Bronchial epithelial cell (primary cell): ENCODE measurements around the gene RNF181. TPM values are rescaled to one million over a fixed set of nuclear protein-coding genes. Genes with fewer than 3 reads are reported as not detected.
A peak's percentile ranks its signal among the peaks of the same experiment; 100 is the strongest.

Experiments used
- DNase-seq: peaks from one replicate; pipeline ENCODE4 v3.0.0-alpha.2; 2010; ENCODE audit warnings: low read depth
- FAIRE-seq: peaks from 2 replicates; lab custom pipeline; 2011; peaks lifted over from hg19 to GRCh38; lab: Jason Lieb, UNC
- H3K27me3 ChIP-seq: 2 replicates; pipeline ENCODE4 v1.5.1; 2011; ENCODE audit warnings: low read length; ENCODE audit not compliant: control insufficient read depth, insufficient read depth
- H3K36me3 ChIP-seq: 2 replicates; pipeline ENCODE4 v1.5.1; 2011; ENCODE audit warnings: low read length; ENCODE audit not compliant: control insufficient read depth, insufficient read depth
- H3K4me3 ChIP-seq: 2 replicates; pipeline ENCODE4 v1.5.1; 2011; ENCODE audit warnings: mild to moderate bottlenecking, low read depth, low read length, control low read depth
- total RNA-seq: library from RNA; depleted of rRNA; stranded (reverse); fragments of >200 nt; gene quantifications from 2 replicates; pipeline ENCODE4 v1.2.1, GENCODE V29; 2014
- TF ChIP-seq, protein P1 (sequence below): IDR thresholded peaks from 2 replicates; pipeline ENCODE4 v1.5.1; 2011; ENCODE audit warnings: mild to moderate bottlenecking, moderate library complexity, low read length, control low read depth, inconsistent platforms; ENCODE audit not compliant: insufficient read depth, severe bottlenecking

RNF181 gene
- total RNA-seq, 1 donor from 2014 or later: 240 TPM

DNA sequence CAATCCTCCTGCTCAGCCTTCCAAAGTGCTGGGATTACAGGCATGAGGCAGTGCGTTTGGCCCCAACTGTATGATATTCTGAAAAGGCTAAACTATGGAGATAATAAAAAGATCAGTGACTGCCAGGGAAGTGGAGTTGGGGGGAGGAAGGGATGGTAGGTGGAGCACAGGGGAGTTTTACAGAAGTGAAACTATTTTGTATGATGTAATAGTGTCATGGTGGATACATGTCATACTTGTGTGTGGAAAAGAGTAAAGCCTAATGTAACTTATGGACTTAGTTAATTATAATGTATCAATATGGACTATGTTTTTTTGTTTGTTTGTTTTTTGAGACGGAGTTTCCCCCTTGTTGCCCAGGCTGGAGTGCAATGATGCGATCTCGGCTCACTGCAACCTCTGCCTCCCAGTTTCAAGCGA, 31.4 kb upstream of the RNF181 start:
- Histone ChIP-seq H3K4me3 (no peak overlapping the region), H3K36me3 (no peaks in the 10 kb centered on the region), H3K27me3 (no peaks in the 10 kb centered on the region)
- TF ChIP-seq, protein P1, sequence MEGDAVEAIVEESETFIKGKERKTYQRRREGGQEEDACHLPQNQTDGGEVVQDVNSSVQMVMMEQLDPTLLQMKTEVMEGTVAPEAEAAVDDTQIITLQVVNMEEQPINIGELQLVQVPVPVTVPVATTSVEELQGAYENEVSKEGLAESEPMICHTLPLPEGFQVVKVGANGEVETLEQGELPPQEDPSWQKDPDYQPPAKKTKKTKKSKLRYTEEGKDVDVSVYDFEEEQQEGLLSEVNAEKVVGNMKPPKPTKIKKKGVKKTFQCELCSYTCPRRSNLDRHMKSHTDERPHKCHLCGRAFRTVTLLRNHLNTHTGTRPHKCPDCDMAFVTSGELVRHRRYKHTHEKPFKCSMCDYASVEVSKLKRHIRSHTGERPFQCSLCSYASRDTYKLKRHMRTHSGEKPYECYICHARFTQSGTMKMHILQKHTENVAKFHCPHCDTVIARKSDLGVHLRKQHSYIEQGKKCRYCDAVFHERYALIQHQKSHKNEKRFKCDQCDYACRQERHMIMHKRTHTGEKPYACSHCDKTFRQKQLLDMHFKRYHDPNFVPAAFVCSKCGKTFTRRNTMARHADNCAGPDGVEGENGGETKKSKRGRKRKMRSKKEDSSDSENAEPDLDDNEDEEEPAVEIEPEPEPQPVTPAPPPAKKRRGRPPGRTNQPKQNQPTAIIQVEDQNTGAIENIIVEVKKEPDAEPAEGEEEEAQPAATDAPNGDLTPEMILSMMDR: no peak
- DNase-seq (no peak), FAIRE-seq (no peak)

DNA sequence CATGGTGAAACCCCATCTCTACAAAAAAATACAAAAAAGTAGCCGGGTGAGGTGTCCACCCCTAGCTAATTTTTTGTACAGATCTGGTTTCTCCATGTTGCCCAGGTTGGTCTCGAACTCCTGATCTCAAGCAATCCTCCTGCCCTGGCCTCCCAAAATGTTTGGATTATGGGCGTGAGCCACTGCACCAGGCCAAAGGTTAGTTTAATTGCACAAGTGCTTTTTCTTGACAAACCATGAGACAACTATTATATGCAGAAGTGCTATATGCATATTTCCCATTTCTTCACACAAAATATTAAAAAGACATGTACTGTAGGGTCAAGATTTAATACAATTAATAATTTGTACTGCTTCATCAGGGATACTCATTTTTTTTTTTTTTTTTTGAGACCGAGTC, 29.3 kb upstream of the RNF181 start:
- TF ChIP-seq, protein P1: no peak
- no peak overlapping the region for H3K4me3 ChIP-seq
- no peaks in the 10 kb centered on the region for H3K36me3 ChIP-seq
- no peaks in the 10 kb centered on the region for H3K27me3 ChIP-seq
- DNase-seq (no peak), FAIRE-seq (no peak)

DNA sequence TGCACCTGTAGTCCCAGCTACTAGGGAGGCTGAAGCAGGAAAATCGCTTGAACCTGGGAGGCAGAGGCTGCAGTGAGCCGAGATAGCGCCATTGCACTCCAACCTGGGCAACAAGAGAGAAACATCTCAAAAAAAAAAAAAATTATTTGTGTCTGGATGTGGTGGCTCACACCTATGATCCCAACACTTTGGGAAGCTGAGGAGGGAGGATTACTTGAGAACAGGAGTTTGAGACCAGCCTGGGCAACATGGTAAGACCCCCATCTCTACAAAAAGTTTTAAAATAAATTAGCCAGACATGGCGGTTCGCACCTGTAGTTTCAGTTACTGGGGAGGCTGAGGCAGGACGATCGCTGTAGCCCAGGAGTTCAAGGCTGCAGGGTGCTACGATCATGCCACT, 19.8 kb upstream of the RNF181 start:
- no peaks in the 10 kb centered on the region for H3K27me3 ChIP-seq
- TF ChIP-seq, protein P1: no peak
- no peak overlapping the region for H3K4me3 ChIP-seq
- H3K36me3 ChIP-seq: peaks cover 3% of the 10 kb centered on the region
- DNase-seq (no peak), FAIRE-seq (no peak)

DNA sequence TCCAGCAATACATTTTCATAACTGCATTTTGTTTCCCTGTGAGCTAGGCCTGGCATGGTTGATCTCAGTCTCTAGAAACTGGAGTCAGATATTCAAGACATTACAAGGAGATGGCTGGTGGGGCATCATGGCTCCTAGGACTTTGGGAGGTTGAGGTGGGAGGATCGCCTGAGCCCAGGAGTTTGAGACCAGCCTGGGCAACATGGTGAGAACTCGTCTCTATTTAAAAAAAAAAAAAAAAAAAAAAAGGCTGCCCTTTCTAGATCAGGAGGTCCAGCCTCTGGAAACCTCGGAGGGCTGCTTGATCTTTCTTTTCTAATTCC, 18.5 kb upstream of the RNF181 start:
- DNase-seq (no peak), FAIRE-seq (no peak)
- Histone ChIP-seq H3K4me3 (no peak overlapping the region), H3K36me3 (peaks cover 8% of the 10 kb centered on the region), H3K27me3 (no peaks in the 10 kb centered on the region)
- TF ChIP-seq, protein P1: no peak

DNA sequence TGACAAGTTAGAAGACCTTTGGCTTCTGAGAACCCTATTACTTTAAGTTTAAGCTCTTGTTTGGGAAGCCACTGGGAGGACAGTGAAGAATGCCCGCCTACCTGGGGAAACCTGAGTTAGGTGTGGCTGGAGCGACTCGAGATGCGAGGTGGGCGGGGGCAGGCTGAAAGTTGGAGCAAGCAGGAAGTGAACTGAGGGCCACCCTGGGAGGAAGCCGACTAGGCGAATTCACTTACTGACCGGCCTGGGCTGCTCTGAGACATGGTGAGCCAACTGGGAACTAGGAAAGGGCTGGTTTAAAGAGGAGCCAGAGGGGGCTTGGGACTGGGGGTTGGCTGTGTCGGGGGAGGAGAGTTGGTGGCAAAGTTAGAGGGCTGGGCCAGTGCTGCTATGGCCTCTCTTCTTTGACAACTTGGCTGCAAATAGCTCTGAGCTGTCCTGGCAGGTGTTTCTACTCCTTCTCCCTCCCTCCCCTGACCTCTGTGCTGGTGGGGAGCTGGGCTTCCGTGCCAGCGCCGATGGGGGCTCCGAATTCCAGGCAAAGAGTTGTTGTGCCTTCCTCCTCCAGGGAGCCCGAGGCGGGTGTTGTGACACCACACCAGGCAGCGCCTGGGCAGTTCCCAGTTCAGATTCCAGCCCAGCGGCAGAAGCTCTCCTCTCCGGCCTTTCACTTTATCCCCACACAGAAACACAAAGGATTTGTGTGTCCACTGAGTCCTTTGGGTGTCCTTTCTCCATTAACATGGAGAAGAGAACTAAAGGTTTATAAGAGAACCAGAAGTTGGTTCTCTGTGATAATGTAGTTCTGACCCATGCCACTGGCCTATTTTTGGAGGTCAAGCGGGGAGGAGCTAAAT, 17.9 kb upstream of the RNF181 start, which contains the start of gene VAMP8:
Gene VAMP8, plus strand, starts transcription at position 201 of the 857 bp plus-strand sequence. Its CDS starts 61 bp downstream, at position 262.
- TF ChIP-seq, protein P1: no peak
- no peaks in the 10 kb centered on the region for H3K27me3 ChIP-seq
- H3K4me3 ChIP-seq: peak within 1 kb of the TSS; percentile 72
- DNase-seq (peak; percentile 82), FAIRE-seq (no peak)
- H3K36me3 ChIP-seq: peaks cover 8% of the 10 kb centered on the region
